OCI-LY7 (cell line): Measurements from ENCODE around the gene MIGA1.
"Not testable (repeated sequence)": the region's sequence is repeated elsewhere in the genome, so short reads cannot be mapped to it uniquely, and the experiment has no call there.

Experiments
- EZH2phosphoT487 ChIP-seq: fragments of 200-600 bp; sonication (generic); IDR thresholded peaks from 2 replicates; pipeline ENCODE4 v1.6.1; 2018; ENCODE audit warnings: low read depth, borderline replicate concordance, mild to moderate bottlenecking, mixed run types, antibody characterized with exemption, low read length, moderate library complexity, mixed read lengths
- TF ChIP-seq, protein P1 (sequence below): fragments of 200-600 bp; sonication (generic); conservative IDR thresholded peaks from 2 replicates; pipeline ENCODE4 v1.5.1; 2014; ENCODE audit warnings: mild to moderate bottlenecking, antibody characterized with exemption, low read length, moderate library complexity, mixed read lengths

DNA sequence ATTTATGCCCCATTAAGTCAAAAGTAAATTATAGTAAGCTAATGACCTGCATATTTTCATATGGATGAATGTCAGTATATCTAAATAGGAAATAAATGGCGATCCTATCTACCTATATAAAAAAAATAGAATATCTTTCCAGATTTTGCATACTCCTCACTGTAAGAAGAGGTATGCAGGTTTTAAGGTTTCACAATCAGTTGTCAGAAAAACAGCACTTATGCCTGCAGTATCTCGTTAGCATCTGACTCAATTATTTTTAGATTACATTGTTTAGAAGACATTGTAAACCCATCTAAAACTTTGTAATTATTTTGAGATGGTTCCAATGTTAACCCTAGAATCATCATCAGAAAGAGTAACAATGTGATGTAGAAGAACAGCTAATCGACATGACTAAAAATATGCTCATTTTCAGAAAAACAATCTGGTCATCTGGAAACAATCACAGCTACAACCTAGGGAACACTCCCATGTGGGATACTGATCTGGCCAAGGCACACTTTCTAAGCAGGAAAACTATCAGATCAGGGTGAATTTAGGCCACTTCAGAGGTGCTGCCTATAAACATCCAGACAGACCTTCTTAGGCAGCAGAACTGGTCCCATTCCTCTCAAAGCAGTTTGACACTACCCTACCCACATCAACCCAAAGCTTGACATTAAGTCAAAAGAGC is 30.5 kb downstream of the MIGA1 start:
- TF ChIP-seq EZH2phosphoT487 = not testable (repeated sequence)
- TF ChIP-seq, protein P1, sequence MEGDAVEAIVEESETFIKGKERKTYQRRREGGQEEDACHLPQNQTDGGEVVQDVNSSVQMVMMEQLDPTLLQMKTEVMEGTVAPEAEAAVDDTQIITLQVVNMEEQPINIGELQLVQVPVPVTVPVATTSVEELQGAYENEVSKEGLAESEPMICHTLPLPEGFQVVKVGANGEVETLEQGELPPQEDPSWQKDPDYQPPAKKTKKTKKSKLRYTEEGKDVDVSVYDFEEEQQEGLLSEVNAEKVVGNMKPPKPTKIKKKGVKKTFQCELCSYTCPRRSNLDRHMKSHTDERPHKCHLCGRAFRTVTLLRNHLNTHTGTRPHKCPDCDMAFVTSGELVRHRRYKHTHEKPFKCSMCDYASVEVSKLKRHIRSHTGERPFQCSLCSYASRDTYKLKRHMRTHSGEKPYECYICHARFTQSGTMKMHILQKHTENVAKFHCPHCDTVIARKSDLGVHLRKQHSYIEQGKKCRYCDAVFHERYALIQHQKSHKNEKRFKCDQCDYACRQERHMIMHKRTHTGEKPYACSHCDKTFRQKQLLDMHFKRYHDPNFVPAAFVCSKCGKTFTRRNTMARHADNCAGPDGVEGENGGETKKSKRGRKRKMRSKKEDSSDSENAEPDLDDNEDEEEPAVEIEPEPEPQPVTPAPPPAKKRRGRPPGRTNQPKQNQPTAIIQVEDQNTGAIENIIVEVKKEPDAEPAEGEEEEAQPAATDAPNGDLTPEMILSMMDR = not testable (repeated sequence)
